Right cardiac atrium (tissue), 5 donors: ENCODE results near the gene RPP38. TPM values are rescaled to one million over a fixed set of nuclear protein-coding genes. Genes with fewer than 3 reads are reported as not detected.

Source experiments
- ATAC-seq, 2 donors: fragments of 200-7000 bp; cut with Tn5 transposase; one replicate each; pipeline versions ENCODE4 v1.8.0 to v1.9.1; 2020; ENCODE audit warnings: moderate library complexity in 2 of 2, mild to moderate bottlenecking in 1 of 2
- DNase-seq, 3 donors: peaks; one replicate each; pipeline ENCODE4 v3.0.0-alpha.2; 2020
- H3K27ac ChIP-seq: one replicate; pipeline ENCODE4 v1.5.1; 2013; ENCODE audit warnings: mild to moderate bottlenecking, low read length, control low read depth, moderate library complexity
- H3K27me3 ChIP-seq: one replicate; pipeline ENCODE4 v1.6.1; 2013; ENCODE audit not compliant: control insufficient read depth, insufficient read depth
- H3K4me1 ChIP-seq: one replicate; pipeline ENCODE4 v1.6.1; 2013; ENCODE audit warnings: low read length; ENCODE audit not compliant: control insufficient read depth, insufficient read depth
- H3K4me3 ChIP-seq: one replicate; pipeline ENCODE4 v1.5.1; 2013; ENCODE audit warnings: low read length, control low read depth
- H3K9me3 ChIP-seq: one replicate; pipeline ENCODE4 v1.6.1; 2013; ENCODE audit warnings: low read length; ENCODE audit not compliant: control insufficient read depth
- WGBS: extraction: QIAGEN DNeasy Blood & Tissue Kit; methylation state at CpG from one replicate; pipeline ENCODE4 v1.1.7; 2013; 5-methylcytosine and 5-hydroxymethylcytosine counted together
- intact Hi-C, 4 donors: fragments of 100-400 bp; cut with DNase I; formaldehyde crosslinking; loops; one replicate each; pipeline versions ENCODE4 v1.11.0 to v1.14.0; 2022 to 2023
- long read RNA-seq, 4 donors: library from polyadenylated mRNA; unstranded; transcript quantifications; one replicate each; pipeline ENCODE4 v2.0.0, GENCODE V29; 2020 to 2021
- polyA plus RNA-seq: library from polyadenylated mRNA; stranded (reverse); fragments of 200-250 nt; gene quantifications from one replicate; pipeline ENCODE4 v1.2.3, GENCODE V29; 2013
- total RNA-seq, 4 donors: library from RNA; stranded (reverse); fragmentation: NEBNext Ultra II Directional; extraction: Animal tissue kit (Norgen Biotek cat#: 25700); gene quantifications; one replicate each; pipeline ENCODE4 v1.2.1, GENCODE V29; 2021
- donor health status: healthy with polysubstance abuse.
- donor health status: DM: no; HTN: yes; CAD: no.
- donor health status: DM: no; HTN: no; CAD: no.
- donor health status: DM: no; HTN: yes; CAD: no; lungs with severe emphysema.
- donor health status: DM: yes; HTN: yes; CAD: no.

RPP38 gene
- 10 to 100 TPM in 1 of 4 donors, 1 to 10 TPM in 3; 8.3 to 12.2 (median 9.8) TPM for total RNA-seq
- 12.7 TPM for polyA plus RNA-seq
- long read RNA-seq, donor 1, transcript RPP38-201 (3 exons, 1,457 nt) = minor isoform, 5 of 21 reads
- long read RNA-seq, donor 1, transcript RPP38-203 (2 exons, 1,030 nt) = minor isoform, 5 of 21 reads
- long read RNA-seq, donor 1, transcript RPP38-204 (3 exons, 1,296 nt) = major isoform, 6 of 21 reads
- long read RNA-seq, donor 1, partial matches to known transcripts = 1 of 21 reads
- long read RNA-seq, donor 1, other reads (novel, unspliced or antisense) = 2 of 21 reads
- long read RNA-seq, donor 2, transcript RPP38-201 (3 exons, 1,457 nt) = major isoform, 5 of 10 reads
- long read RNA-seq, donor 2, partial matches to known transcripts = 1 of 10 reads
- long read RNA-seq, donor 2, other reads (novel, unspliced or antisense) = 0 of 10 reads
- long read RNA-seq, donor 3, transcript RPP38-203 (2 exons, 1,030 nt) = major isoform, 6 of 13 reads
- long read RNA-seq, donor 3, partial matches to known transcripts = 0 of 13 reads
- long read RNA-seq, donor 3, other reads (novel, unspliced or antisense) = 1 of 13 reads
- long read RNA-seq, donor 4, partial matches to known transcripts = 0 of 7 reads
- long read RNA-seq, donor 4, other reads (novel, unspliced or antisense) = 1 of 7 reads

DNA sequence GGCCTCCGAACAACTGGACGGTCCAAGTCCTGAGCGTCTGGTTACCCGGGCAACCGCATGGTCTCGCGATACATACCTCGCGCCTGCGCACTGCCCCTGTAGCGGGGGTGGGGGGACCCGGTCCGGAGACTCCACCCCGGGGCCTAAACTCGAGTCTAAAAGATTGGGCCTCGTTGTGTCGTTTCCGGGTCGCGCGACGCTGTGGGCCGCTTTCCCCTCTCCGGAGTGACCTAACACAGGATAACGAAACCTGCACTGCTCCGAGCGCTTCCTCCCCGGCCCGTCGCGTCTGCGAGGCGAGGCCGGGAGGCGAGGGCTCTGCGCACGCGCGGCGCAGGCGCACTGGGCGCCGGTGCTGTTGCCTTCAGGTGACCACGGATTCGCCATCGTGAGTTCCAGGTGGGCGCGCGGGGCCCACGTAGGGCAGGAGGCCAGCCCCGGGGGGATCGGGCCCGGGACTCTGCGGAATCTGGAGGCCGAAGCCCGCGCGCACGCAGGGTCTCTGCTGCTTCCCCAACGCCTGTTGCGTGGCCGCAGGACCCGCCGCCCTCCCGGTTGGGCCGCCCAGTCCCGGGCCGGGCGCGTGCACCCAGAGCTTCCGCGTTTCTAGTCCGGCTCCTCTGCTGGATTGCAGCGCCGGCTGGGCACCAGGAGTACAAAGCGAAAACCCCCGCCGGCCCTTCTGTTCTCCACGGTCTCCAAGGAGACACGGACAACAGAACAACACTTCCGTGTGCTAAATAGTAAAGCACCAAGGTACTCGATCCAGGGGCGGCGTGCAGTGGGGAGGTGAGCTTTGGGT is at the start of gene RPP38:
TSS of gene RPP38 (plus strand) at position 345 of the 802 bp plus-strand sequence. CDS start 5,960 bp downstream, outside the sequence.
- peak; percentile 98 for ATAC-seq
- H3K4me3 ChIP-seq = peak within 1 kb of the TSS; percentile 83

GRCh38 chr10:15049533-15049932 is 47.6 kb upstream of the RPP38 start:
- Histone ChIP-seq H3K27ac (no peak overlapping the region), H3K9me3 (no peaks in the 10 kb centered on the region), H3K4me1 (no peaks in the 10 kb centered on the region), H3K4me3 (no peak overlapping the region), H3K27me3 (no peaks in the 10 kb centered on the region)
- ATAC-seq (no peak), DNase-seq (no peak)
- intact Hi-C loops = no loop called here

More for the DNA sequence above, at the start of gene RPP38:
- peaks cover 4% of the 10 kb centered on the region for H3K4me1 ChIP-seq
- peak within 1 kb of the TSS; percentile 96 for H3K27ac ChIP-seq
- intact Hi-C loops = loop anchor here in 1 of 4 donors (10.0 kb wide), 1 partner anchor 142 kb away; the partner anchor contains the start of genes DCLRE1C and MEIG1
- WGBS = under 1% methylated on average over 84 of the region's 84 CpGs
- H3K9me3 ChIP-seq = no peaks in the 10 kb centered on the region
- H3K27me3 ChIP-seq = no peaks in the 10 kb centered on the region
- DNase-seq = peak; percentile 97 to 99 (median 98)

- Histone ChIP-seq H3K9me3 (no peaks in the 10 kb centered on the region), H3K27me3 (no peaks in the 10 kb centered on the region), H3K4me3 (no peak overlapping the region), H3K27ac (no peak overlapping the region), H3K4me1 (no peaks in the 10 kb centered on the region)
- DNase-seq (no peak), ATAC-seq (no peak)
- WGBS = 89% methylated on average over 7 of the region's 7 CpGs
- intact Hi-C loops = no loop called here
Observed at GRCh38 chr10:15052121-15052520, 45.0 kb upstream of the RPP38 start.

GRCh38 chr10:15053061-15053460 is 44.1 kb upstream of the RPP38 start:
- intact Hi-C loops = no loop called here
- ATAC-seq = no peak
- 85% methylated on average over 3 of the region's 3 CpGs for WGBS

DNA sequence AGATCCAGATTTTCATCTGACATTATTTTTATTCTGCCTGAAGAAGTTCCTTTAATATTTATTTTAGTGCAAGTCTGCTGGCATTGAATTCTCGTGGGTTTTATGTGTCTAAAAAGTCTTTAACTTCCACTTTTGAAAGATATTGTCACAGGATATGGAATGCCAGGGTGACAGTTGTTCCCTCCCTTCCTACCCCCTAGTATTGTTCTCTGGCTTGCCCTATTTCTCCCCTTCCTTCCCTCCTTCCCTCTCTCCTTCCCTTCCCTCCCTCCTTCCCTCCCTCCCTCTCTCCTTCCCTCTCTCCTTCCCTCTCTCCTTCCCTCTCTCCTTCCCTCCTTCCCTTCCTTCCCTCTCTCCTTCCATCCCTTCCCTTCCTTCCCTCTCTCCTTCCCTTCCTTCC is 38.5 kb upstream of the RPP38 start:
- no peaks in the 10 kb centered on the region for H3K4me1 ChIP-seq
- H3K27ac ChIP-seq = no peak overlapping the region
- 50% methylated on average over 1 of the region's 1 CpG for WGBS
- H3K9me3 ChIP-seq = no peaks in the 10 kb centered on the region
- DNase-seq (no peak), ATAC-seq (no peak)
- no peaks in the 10 kb centered on the region for H3K27me3 ChIP-seq
- H3K4me3 ChIP-seq = no peak overlapping the region
- intact Hi-C loops = no loop called here

More at GRCh38 chr10:15053061-15053460, 44.1 kb upstream of the RPP38 start:
- Histone ChIP-seq H3K27me3 (no peaks in the 10 kb centered on the region), H3K9me3 (no peaks in the 10 kb centered on the region), H3K4me3 (no peak overlapping the region), H3K4me1 (no peaks in the 10 kb centered on the region), H3K27ac (no peak overlapping the region)
- no peak for DNase-seq

DNA sequence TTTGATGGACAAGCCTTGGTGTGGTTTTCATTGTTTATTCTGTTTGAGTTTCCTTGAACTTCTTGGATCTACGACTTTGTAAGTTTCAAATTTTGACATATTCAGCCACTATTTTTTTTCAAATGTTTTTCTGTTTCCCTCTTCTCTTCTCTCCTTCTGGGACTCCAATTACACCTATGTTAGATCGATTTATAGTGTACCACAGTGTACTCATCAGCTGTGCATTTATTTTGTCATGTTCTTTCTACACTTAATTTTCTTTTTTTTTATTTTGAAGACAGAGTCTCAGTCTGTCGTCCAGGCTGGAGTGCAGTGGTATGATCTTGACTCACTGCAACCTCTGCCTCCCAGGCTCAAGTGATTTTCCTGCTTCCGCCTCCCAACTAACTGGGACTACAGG is 37.2 kb upstream of the RPP38 start:
- Histone ChIP-seq H3K9me3 (no peaks in the 10 kb centered on the region), H3K27ac (no peak overlapping the region), H3K4me1 (no peaks in the 10 kb centered on the region), H3K4me3 (no peak overlapping the region), H3K27me3 (no peaks in the 10 kb centered on the region)
- 88% methylated on average over 4 of the region's 4 CpGs for WGBS
- DNase-seq (no peak), ATAC-seq (no peak)
- intact Hi-C loops = no loop called here

- H3K27me3 ChIP-seq = no peaks in the 10 kb centered on the region
- no peak overlapping the region for H3K27ac ChIP-seq
- 73% methylated on average over 2 of the region's 2 CpGs for WGBS
- ATAC-seq (no peak), DNase-seq (no peak)
- no peaks in the 10 kb centered on the region for H3K4me1 ChIP-seq
- no peaks in the 10 kb centered on the region for H3K9me3 ChIP-seq
- no peak overlapping the region for H3K4me3 ChIP-seq
- intact Hi-C loops = no loop called here
Observed at GRCh38 chr10:15060638-15061037, 36.5 kb upstream of the RPP38 start.

GRCh38 chr10:15067154-15067553 is 30.0 kb upstream of the RPP38 start:
- Histone ChIP-seq H3K27ac (no peak overlapping the region), H3K4me3 (no peak overlapping the region), H3K27me3 (no peaks in the 10 kb centered on the region), H3K9me3 (no peaks in the 10 kb centered on the region), H3K4me1 (no peaks in the 10 kb centered on the region)
- intact Hi-C loops = no loop called here
- 83% methylated on average over 5 of the region's 5 CpGs for WGBS
- DNase-seq (no peak), ATAC-seq (no peak)

DNA sequence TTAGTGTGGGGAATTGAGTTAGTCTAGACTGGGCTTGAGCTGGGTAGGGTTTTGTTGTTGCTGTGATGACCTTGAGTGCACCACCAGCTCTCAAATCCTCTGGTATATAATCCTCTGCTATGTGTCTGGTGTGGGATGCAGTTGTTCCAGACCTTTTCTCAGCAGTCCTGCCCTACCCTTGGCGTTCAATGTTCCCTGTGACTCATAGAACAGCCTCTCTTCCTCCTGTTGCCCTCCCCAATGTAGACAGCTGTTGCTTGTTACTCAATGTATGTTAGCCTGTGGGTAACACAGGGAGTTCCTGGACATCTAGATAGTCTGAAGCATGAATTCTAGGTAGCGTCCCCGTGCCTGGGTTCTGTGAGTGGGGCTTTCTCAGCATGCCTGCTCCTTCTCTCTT is 28.4 kb upstream of the RPP38 start:
- H3K4me3 ChIP-seq = no peak overlapping the region
- H3K9me3 ChIP-seq = no peaks in the 10 kb centered on the region
- no peaks in the 10 kb centered on the region for H3K27me3 ChIP-seq
- H3K27ac ChIP-seq = no peak overlapping the region
- no peak for DNase-seq
- intact Hi-C loops = no loop called here
- no peaks in the 10 kb centered on the region for H3K4me1 ChIP-seq
- WGBS = 87% methylated on average over 3 of the region's 3 CpGs
- no peak for ATAC-seq

DNA sequence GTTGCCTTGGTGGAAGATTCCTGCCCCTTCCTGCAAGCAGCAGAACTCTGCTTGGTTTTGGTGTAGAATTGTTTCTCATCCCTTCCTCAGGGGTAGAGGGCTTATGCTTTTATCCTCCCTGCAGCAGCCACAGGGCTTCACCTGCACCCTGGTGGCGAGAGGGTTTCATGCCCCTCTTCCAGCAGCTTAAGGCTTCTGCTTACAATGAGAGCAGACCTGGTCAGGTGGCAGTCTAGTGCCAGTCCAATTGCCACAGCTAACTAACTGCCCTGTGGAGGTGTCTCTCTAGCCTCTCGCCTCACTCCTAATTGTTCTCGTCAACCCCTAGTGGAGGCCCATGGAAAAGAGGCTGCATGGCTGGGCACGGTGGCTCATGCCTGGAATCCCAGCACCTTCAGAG is 27.9 kb upstream of the RPP38 start:
- no peak overlapping the region for H3K27ac ChIP-seq
- ATAC-seq (no peak), DNase-seq (no peak)
- no peaks in the 10 kb centered on the region for H3K9me3 ChIP-seq
- no peak overlapping the region for H3K4me3 ChIP-seq
- no peaks in the 10 kb centered on the region for H3K4me1 ChIP-seq
- WGBS = 68% methylated on average over 4 of the region's 4 CpGs
- no peaks in the 10 kb centered on the region for H3K27me3 ChIP-seq
- intact Hi-C loops = no loop called here

DNA sequence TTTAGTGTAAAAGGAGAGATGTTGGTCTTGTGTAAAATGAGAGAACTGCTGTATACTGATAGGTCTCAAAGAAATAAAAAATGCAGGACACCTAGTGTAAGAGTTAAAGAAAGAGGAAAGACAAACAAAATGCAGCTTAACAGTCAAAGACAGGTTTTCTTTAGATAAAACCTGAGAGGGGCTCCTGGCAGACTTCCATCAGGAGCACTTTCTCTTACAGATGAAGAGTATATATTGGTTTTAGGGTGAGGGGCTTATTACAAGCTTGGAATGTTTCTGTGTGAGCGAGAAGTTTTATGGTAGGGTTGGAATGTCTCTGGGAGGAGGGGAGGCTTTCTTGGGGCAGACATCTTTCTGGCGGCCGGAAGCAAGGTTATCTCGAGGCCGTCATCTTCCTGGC is 24.8 kb upstream of the RPP38 start:
- WGBS = 96% methylated on average over 5 of the region's 5 CpGs
- ATAC-seq = no peak
- H3K4me3 ChIP-seq = no peak overlapping the region

More for the DNA sequence above, 24.8 kb upstream of the RPP38 start:
- H3K9me3 ChIP-seq = no peaks in the 10 kb centered on the region
- no peak overlapping the region for H3K27ac ChIP-seq
- no peak for DNase-seq
- intact Hi-C loops = no loop called here
- H3K4me1 ChIP-seq = no peaks in the 10 kb centered on the region
- H3K27me3 ChIP-seq = no peaks in the 10 kb centered on the region
